ENCODE results near the gene VPS13D.

Gene VPS13D

DNA sequence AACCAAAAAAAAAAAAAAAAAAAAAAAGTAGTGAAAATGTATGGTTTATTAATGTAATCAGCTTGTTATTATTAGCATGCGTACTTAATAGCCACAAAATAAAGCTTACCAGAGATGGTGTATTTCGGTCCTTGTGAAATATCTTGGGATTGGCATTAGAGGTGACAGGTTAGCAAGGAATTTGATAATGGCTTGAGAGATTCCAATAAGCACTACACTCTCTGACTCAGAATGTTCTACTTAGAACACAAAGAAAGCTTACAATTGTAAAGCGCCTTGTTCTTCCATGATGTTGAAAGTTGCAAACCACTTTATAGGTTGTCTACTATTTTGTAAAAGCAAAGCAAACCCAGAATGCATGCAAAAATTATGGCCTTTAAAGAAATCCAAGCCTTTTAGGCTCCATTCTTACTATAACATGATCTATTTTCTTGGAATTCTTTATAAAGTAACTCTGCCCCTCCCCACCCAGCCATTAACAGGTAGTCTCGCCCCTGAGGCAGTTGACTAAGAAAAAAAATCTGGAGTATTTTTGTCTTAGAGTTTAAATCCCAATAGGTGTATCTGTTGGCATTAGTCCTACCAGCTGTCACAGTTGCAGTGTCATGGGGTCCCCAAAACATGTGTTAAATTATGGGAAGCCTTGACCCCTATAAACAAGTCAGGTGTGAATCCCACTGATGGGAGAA lies 259.0 kb downstream of the VPS13D start:
- DNase-seq (ENCODE audit: low read depth in 3 of 3), result no peak

- DNase-seq (ENCODE audit: low read depth in 3 of 3), result no peak
These were observed 260.8 kb downstream of the VPS13D start for GRCh38 chr1:12490532-12491142.

DNA sequence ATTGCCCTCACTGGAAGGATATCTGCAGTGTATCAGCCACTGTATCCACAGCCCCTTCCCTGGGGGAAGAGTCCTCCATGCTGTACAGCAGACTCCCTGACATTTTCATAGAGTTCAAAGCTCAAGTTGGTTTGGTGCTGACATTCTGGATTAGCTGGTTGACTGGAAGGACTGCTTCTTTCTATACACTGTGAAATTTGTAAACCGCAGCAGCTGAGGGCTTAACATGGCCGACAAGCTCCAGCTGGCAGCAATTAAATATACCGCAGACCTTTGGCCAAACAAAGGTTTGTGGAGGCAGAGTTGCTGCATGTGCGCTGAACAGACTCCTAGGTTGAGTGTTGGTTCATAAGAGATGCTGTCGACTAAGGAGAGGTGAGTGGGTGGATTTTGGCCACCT lies 261.8 kb downstream of the VPS13D start:
- DNase-seq (ENCODE audit: low read depth in 3 of 3), result no peak

- DNase-seq (ENCODE audit: low read depth in 3 of 3), result no peak
These were observed 265.9 kb downstream of the VPS13D start for GRCh38 chr1:12495725-12496124.

DNA sequence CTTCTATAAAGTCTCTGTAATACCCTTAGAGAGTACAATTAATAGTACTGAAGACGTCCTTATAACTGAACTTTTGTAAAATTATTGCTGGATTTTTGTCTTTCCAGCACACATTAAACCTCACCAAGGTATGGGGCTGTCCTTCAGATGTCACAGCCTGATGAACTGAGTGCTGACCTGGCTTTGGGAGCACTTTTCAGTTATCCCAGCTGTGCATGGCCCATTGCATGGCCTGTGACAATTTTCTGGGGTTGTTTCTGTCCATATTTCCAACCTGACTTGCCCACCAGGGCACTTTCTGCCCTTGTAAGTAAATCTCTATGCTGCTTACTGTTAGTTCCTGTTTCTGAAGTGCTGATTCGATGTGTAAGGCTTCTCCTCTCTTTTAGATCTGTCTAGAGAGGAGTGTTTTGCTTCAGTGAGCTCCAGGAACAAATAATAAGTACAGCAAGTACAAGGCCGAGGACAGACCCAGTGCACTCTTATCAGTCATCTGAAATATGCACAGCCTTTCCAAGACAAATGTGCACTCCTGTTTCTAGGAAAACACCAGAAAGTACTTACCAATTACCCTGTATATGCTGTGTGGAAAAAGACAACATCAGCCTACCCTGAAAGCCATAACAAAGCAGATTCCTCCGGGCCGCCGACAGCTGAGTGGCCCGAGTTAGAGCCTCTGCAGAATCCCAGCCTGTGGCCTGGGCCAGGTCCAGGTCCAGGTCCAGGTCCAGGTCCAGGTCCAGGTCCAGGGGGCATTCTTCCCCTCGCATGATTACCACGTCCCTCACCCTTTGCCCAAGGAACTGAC lies 266.5 kb downstream of the VPS13D start:
- no peak for DNase-seq (ENCODE audit: low read depth in 3 of 3)

DNA sequence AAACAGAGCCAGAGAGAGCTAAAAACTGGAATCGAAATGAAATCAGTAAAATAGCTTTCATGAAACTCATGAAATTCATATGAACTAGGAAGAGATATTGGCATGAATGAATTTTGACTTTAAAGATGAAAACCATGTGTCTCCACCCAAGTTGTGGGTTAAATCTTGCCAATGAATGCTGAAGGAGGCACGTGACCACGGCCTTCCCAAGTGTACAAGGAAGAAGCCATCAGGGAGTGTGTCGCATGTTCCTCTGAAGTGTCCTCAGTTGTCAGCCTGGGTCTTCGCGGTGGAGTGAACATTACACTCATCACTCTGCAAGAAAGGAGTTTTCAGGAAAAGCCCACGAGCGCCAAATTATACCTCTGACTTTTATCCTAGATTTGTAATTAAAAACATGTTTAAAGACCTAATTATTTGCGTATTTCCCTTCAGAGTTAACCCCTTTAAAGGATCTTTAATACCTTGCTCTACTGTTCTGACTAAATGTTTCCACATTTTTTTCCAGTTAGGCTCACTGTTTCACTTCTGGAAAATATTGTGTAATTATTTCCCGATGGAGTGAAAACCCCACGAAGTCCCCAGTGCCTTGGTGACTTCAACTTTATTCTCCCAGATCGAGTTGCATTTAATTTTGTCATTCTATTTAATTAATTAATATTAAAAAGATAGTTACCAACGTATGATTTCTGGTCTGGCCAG lies 269.9 kb downstream of the VPS13D start:
- DNase-seq (ENCODE audit: low read depth in 3 of 3), result no peak

- no peak for DNase-seq (ENCODE audit: low read depth in 3 of 3)
These were observed 271.8 kb downstream of the VPS13D start for GRCh38 chr1:12501661-12502060.

- no peak for DNase-seq (ENCODE audit: low read depth in 3 of 3)
These were observed 272.7 kb downstream of the VPS13D start for GRCh38 chr1:12502336-12503109.

- DNase-seq (ENCODE audit: low read depth in 3 of 3), result no peak
These were observed 273.9 kb downstream of the VPS13D start for GRCh38 chr1:12503709-12504108.

DNA sequence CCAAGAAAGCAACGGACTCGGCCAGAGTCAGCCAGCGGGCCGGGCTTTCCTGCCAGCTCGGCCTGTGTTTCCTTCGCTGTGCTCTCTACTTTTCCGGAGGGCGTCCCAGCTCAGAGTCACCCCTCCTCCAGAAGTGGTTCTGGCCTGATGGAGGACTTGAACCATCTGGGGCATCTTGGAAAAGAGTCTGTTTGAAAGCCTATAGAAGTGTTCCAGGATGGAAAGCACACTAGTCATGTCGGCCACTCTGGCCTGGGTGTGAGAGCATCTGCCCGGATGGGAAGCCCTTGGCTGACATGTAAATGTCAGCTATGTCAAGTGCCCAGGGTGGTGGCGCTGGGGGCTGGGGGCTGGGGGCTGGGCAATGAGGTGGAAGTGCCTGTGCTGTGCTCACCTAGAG lies 274.8 kb downstream of the VPS13D start:
- DNase-seq (ENCODE audit: low read depth in 3 of 3), result no peak

- DNase-seq (ENCODE audit: low read depth in 3 of 3), result no peak
These were observed 275.4 kb downstream of the VPS13D start for GRCh38 chr1:12505231-12505630.

DNA sequence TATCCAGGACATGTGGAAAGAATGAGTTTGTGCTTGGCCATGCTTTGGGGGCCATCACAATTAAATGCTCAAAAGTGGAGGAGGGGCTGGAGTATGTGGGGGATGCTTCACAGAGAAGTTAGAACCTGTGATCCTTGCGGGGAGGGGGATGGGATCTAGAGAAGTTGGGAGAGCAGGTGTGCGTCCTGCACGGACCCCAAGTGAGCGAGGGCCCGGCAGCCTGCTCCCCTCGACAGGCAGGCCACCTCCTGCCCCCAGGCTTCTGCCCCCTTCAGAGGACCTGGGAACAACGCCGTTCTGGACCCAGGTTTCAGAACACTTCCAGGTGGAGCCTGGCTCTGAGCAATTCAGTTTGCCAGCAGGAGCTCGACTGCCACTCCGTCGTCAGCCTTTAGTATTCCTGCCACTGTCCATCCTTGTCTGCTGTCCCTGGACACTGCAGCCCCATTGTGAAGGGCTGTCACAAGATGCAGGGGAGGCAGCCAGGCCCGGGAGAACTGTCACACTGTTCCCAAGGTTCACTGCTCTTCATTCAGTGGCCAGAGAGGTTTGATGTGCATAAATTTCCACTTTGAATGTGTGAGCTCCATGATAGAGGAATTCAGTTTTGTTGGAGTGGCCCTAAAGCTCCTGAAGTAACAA lies 275.9 kb downstream of the VPS13D start:
- no peak for DNase-seq (ENCODE audit: low read depth in 3 of 3)

DNA sequence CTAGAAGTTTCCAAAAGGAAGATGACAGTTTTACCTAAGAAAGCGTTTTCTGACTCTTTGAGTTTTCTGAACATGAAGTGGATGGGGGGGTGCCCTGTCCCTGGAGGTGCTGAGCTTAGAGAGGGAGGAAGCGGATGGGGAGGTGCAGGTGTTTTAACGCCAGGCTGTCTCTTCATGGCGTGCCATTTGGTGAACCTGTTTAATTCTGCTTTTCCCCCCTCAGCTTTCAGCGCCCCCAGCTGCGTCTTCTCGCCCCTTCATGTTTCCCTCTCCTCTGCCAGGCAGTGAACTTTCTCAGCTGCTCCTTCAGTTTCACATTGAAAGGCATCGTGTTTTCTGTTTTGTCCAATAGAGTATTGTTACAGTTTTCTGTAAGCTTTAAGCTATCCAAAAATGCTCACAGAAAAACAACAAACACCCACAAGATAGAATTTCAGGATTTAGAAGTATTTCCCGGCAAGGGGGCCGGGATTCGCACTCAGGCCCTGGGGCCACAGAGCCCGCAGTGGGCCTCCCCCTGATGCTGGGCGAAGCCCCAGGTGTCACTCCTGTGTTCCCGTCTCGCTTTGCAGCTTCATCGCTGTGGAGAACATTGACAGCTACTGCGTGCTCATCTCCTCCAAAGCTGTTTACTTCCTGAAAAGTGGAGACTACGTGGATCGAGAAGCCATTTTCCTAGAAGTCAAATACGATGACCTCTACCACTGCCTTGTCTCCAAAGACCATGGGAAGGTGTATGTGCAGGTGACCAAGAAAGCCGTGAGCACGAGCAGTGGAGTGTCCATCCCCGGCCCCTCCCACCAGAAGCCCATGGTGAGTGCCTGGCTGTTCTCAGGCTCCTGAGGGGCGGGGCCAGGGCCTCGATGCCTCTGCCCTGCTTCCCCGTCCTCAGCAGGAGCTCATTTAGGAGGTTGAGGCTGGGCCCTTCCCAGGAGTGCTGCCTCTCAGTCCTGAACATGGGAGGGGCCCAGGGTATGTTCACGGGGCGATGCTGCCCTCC lies 276.8 kb downstream of the VPS13D start:
- DNase-seq (ENCODE audit: low read depth in 3 of 3), result no peak

- DNase-seq (ENCODE audit: low read depth in 3 of 3), result no peak
These were observed 277.8 kb downstream of the VPS13D start for GRCh38 chr1:12507631-12508030.

- DNase-seq (ENCODE audit: low read depth in 3 of 3), result no peak
These were observed 279.0 kb downstream of the VPS13D start for GRCh38 chr1:12508849-12509248.

- no peak for DNase-seq (ENCODE audit: low read depth in 3 of 3)
These were observed 281.3 kb downstream of the VPS13D start for GRCh38 chr1:12511128-12511484.

DNA sequence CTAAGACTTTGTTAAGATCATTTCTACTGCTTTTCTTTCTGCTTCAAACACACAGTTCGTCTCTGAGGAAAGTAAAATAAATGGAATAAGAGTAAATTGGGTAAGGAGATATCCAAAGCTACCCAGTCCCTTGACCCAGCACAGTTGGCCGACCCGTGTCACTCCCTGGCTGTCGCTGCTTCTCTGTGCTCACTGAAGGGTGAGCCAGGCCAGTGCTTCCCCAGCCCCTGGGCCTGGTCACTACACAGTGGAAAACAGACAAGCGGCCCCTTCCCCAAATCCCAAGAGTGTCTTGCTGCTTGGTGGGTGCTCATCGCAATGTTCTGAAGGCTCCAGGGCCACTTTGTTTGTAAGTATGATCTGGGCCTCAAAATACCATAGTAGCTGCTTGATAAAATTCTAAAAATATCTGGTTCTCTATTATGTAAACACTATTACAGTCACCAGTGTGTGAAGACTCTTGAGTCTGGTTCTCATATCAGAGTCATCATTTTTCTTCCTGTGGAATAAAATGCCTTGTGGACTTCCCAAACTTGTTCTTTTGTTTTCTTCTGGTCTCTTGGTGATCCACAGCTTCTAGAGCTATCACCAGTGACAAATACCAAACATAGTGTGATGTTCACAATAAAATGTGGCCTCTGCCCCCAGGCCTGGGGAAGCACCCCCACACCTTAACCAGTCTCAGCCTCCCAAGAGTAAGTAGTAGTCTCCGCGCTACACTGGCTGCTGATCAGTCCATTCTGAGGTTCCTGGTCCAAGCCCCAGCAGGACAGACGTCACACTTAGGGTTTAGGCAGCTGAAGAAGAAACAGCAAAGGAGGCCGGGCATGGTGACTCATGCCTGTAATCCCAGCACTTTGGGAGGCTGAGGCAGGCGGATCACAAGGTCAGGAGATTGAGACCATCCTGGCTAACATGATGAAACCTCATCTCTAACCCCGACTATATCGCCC lies 282.0 kb downstream of the VPS13D start:
- no peak for DNase-seq (ENCODE audit: low read depth in 3 of 3)

GRCh38 chr1:12513181-12513580 lies 283.4 kb downstream of the VPS13D start:
- no peak for DNase-seq (ENCODE audit: low read depth in 3 of 3)

DNA sequence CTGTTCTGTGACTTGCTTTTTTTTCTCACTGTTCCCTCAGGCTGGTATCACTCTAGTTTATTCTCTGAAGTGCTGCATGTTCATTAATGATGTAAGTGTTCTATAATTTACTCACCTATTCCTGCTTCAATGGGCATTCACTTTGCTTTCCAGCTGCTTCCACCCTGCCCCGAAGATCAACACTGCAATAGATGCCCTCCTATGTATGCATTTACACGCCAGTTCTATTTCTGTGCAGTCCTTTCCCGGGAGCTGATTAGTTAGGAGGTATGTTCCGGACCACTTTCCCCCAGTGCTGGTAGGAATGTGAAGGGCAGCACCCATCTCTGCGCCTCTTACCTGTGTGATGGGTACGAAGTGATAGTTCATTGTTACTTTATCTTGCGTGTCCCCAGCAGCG lies 284.8 kb downstream of the VPS13D start:
- no peak for DNase-seq (ENCODE audit: low read depth in 3 of 3)
